A172 (cell line): ENCODE results near the gene DCTN1. TPM values are rescaled to one million over a fixed set of nuclear protein-coding genes. Genes with fewer than 3 reads are reported as not detected.
"Not testable (repeated sequence)": the region's sequence is repeated elsewhere in the genome, so short reads cannot be mapped to it uniquely, and the experiment has no call there.

ENCODE experiments used
- DNase-seq: peaks from one replicate; pipeline ENCODE4 v3.0.0-alpha.2; 2015; ENCODE audit warnings: low spot score
- total RNA-seq: library from RNA; depleted of rRNA; stranded (reverse); fragments of >200 nt; shearing (Covaris generic); gene quantifications from 2 replicates; pipeline ENCODE4 v1.2.3, GENCODE V29; 2014; rRNA removed

Gene DCTN1
- 105 and 123 TPM in 2 replicates for total RNA-seq

DNA sequence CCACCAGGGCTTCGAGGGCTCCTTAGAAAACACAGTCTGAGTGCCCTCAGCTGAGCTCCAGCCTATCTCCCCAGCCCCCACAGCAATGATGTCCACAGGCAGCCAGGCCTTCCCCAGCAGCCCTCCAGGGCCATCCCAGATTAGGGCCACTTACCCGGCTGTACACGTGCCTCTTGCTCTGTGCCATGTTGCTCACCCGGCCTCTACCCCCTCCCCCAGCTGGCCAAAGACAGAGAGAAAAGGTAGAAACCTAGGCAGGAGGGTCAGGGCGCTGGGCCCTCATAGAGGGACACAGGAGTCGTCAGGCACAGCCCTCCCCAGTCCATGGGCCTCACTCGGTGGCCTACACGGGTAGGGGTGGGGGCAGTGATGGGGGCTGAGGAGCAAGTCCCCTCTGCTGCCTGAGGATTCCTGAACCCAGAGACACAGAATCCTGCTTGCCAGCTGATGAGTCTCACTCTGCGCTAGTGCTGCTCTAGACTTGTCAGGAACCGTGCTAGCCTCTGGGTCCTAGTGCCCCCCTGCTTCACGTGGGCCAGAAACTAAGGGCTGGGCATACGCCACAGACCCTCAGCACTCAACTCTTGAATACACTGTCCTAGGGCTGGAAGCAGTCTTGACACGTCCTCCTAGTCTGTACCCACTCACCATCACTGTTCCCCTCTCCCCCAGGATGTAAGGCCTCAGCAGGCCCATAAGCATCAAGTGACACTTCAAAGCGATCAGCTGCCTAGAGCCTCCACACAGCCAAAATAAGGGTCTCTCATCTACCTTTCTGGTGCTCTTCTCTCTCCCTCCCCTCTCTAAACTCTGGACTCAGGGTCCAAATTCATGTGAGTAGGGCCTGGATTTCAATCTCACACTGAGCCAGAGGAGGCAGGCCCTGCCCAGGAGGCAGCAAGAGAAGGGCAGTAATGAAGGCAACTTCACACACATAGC is at the start of gene DCTN1:
TSS of gene DCTN1 (minus strand) at position 461 of the 939 bp plus-strand sequence. CDS start at position 187, 274 bp downstream.
- peak; percentile 39 for DNase-seq

- no peak for DNase-seq
Observed at GRCh38 chr2:74428675-74429074, 48.6 kb upstream of the DCTN1 start.

GRCh38 chr2:74427551-74427950 is 47.4 kb upstream of the DCTN1 start:
- no peak for DNase-seq

DNA sequence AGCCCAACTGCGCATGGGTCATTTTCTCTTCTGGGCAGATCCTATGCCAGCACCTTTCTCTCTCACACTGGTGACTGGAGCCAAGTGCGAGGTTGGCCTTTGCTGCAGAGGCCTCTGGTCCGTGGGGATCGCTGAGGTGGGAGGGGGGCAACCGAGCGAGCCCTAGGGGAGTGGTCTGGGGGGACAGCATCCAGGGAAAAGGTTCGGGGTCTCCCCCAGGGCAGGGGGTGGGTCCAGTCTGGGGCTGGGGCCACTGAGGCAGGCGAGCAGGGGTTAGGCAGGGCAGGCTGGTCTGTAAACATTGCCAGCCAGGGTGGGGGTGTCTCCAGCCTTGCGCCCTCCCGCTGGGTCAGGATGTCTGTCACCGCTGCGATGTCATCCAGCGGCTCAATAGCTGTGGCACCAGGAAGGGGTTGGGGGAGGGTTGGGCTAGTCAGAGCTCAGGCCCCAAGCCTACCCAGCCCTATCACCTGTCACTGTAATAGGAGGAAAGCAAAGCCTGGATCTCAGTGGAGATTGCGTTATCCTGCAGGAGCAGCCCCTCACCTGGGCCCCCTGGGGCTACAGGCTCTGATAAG is 46.2 kb upstream of the DCTN1 start:
- DNase-seq = no peak

DNA sequence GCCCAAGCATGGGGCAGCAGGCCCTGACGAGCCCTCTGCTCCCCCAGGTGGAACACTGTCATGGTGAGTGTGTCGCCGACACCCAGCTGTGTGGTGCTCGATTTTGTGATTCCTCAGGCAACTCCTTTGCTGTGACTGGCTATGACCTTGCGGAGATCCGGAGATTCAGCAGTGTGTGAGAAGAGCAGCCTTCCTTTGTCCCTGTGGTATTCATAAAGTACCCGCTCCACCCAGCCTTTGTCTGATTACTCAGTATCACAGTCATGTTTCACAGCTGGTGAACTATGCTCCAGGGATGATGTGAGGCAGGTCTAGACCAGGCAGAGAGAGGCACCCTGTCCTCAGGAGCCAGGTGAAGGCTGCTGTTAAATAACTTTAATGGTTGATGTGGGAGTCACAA is 45.4 kb upstream of the DCTN1 start:
- peak; percentile 65 for DNase-seq

DNA sequence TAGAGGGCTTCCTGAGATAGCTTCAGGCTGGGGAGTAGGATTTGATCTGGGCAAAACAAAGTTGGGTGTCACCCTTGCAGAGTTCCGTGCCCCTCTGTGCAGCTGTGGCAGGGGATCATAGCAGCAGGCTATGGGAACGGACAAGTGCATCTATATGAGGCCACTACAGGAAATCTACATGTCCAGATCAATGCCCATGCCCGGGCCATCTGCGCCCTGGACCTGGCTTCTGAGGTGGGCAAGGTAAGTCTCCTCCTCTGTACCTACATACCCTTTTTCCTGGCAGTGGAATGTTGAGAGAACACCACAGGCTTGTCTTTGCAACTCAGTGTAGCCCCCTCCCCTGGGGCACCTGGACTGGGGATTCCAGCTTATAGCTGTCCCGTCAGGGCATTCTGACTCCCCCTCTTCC is 44.9 kb upstream of the DCTN1 start:
- no peak for DNase-seq

- no peak for DNase-seq
Observed at GRCh38 chr2:74424139-74424992, 44.3 kb upstream of the DCTN1 start.

GRCh38 chr2:74423231-74424095 is 43.4 kb upstream of the DCTN1 start:
- no peak for DNase-seq

- peak; percentile 85 for DNase-seq
Observed at GRCh38 chr2:74421221-74421870, 41.2 kb upstream of the DCTN1 start, which contains the start of the genes C2orf81 and WDR54. C2orf81 (minus strand) TSS chr2:74421619; CDS start chr2:74421560, 59 bp downstream. WDR54 (plus strand) TSS chr2:74421730; CDS start chr2:74422154, 424 bp downstream.

- not testable (repeated sequence) for DNase-seq
Observed at GRCh38 chr2:74420443-74421103, 40.5 kb upstream of the DCTN1 start.

GRCh38 chr2:74420006-74420405 is 39.9 kb upstream of the DCTN1 start:
- no peak for DNase-seq

DNA sequence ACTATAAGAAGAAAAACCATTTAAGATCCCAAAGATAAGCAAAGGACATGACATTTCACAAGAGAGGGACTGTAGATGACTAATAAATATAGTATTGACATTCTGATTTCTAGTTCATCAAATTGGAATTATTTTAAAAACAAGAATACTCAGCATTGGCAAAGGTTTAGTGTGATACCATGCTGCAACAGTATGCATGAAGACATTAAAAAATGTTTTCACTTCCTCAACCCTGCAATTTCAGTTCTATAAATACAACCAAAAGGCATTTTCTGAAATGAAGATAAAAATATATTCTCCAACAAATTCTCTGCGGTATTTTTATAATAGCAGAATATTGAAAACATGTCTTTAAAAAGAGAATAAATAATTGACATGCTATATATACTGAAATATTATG is 39.2 kb upstream of the DCTN1 start:
- DNase-seq = no peak

GRCh38 chr2:74418312-74418711 is 38.2 kb upstream of the DCTN1 start:
- no peak for DNase-seq

- no peak for DNase-seq
Observed at GRCh38 chr2:74417763-74418162, 37.7 kb upstream of the DCTN1 start.

DNA sequence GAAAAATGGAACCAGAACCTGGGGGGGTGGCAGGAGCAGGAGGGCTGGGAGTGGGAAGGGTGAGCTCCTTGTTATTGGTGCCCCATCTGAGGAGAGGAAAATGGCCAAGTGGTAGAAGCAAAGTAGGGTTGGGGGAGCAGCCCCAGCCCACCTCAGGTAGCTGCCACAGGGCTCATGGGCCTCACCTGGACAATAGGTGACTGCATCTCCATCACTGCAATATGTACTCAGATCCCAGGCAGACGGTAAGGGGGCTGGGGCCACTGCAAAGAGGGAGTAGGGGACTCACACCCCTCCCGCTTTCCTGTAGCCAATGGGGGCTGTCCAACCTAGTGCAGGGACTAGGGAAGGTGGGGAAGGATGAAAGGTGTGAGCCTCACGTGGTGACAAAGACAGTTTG is 37.1 kb upstream of the DCTN1 start:
- DNase-seq = no peak

DNA sequence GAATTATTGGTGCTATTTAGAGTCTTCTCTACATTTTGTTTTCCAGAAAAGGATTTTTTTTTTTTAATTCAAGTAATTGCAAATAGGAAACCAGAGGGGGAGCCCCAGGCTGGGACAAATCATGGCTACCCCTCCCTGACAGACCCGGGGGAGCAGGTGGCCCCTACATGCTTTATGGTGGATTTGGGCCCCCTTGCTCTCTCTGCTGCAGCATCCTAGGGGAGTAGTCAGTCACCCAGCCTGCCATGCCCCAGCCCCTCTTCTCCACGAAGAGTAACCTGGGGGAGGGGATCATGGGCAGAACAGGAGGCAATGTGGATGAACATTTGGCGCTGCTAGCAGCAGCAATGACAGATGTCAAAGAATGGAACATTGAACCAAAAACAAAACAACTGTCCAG is 36.7 kb upstream of the DCTN1 start:
- DNase-seq = no peak

- no peak for DNase-seq
Observed at GRCh38 chr2:74415762-74416395, 35.8 kb upstream of the DCTN1 start.

DNA sequence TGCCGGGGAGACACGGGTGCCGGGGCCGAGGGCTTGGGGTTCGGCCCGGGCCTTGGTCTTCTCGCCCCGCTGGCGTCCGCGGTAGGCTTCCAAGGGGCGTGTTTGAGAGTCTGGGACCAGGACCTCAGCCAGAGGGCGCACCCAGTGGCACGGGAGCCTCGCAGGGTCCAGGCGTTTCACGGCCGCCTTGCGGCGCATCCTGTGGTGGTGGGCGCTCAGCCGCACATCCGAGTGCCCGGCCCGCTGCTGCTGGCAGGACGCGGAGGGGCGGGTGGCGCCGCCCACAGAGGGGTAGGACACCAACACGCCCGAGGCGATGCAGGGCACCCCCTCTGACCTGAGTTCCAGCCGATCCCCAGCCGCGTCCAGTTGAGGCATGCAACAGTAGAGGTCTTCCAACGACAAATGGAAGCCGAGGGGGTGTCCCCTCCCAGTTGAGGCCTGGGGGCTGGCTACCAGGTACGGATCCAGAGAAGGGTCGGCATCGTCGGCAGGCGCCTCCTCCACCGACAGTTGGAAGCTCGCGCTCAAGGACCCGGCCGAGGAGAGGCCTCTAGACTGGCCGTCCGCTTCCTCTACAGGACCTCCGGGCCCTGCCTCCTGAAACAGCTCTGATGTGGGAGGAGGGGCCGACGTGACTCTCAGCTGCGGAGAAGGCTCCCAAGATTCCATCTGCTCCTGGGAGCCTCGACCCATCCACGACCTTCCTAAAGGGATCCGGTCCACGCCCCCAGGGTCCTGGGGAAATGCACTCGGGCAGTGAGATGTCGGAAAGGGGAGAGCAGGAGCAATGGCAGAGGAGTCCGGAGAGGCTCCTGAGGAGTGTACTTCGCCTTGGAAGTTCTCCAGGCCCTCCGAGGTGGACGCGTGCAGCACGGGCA is 35.0 kb upstream of the DCTN1 start:
- no peak for DNase-seq
